Measurements from ENCODE around the gene GPR62.
A peak's percentile ranks its signal among the peaks of the same experiment; 100 is the strongest.
"Not testable (repeated sequence)": the region's sequence is repeated elsewhere in the genome, so short reads cannot be mapped to it uniquely, and the experiment has no call there.

Gene GPR62

DNA sequence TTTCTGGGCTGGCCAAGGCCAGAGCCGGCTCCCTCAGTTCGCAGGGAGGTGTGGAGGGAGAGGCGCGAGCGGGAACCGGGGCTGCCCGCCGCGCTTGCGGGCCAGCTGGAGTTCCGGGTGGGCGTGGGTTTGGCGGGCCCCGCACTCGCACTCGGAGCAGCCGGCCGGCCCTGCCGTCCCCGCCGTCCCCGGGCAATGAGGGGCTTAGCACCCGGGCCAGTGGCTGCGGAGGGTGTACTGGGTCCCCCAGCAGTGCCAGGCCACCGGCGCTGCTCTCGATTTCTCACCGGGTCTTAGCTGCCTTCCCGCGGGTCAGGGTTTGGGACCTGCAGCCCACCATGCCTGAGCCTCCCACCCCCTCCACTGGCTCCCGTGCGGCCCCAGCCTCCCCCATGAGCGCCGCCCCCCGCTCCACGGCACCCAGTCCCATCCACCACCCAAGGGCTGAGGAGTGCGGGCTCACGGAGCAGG lies 35.4 kb downstream of the GPR62 start:
- not testable (repeated sequence) for DNase-seq (ENCODE audit: low read depth in 2 of 2)

DNA sequence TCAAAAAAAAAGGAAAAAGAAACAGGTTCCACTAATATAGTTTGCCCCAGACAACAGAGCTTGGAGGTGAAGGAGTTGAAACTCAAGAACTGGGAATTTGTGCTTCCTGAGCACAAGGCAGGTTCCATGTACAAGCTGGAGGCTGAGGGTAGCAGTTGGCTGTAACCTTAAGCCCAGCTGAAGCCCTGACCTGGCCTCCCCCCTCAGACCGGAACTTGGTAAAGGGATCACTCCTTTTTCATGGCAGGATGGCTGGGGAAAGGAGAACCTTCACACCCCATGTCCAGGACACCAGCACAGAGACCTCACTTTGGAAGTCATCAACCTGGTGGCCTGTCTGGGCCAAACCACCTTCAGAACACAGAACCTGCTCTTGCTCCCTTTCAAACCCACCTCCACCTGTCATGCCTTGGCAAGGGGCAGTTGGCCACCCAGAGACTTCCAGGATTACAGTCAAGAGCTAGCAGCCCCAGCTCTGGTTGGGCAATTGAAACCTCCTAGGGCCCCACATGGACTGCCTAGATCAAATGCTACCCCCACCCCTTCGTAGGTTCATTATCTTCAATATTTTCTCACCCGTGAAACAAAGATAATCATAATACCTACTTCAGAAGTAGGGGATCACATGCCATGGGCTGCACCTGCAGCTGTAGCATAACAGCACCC lies 37.0 kb downstream of the GPR62 start:
- no peak for DNase-seq (ENCODE audit: low read depth in 2 of 2)

DNA sequence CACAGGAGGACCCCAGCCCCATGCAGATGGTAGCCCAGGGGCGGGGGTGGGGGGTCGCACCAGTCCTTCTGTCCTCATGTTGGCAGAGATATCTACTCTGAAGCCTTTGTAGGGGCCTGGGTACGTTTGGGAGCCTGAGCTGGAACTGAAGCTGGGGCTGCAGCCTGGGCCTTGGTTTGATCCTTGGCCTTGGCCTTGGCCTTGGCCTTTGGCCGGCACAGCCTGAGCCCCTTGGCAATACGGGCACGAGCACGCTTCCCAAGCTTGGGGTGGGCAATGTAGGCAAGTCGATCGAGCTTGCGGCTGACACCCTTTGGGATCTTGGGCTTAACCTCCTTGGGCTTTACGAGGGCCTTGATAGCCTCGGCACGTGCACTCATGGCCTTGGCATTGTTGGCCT lies 38.5 kb downstream of the GPR62 start:
- DNase-seq (ENCODE audit: low read depth in 2 of 2), result not testable (repeated sequence)

DNA sequence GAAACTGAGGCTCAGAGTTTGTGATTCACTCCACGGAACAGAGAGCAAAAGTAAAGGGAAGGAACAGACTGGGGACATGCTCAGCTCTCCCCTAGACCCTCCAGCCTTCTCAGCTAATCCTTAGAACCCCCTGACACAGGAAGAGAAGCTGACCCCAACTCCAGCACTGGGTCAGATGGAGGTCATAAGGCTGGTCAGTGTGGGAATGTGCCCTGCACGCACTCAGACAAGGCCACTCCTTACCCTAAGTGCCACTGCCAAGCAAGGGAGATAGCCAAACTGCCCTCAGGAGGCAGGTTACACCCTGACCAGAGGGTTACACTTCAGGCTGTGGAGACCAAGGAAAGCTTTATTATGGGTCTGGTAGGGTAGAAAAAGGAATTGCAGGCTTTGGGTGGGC lies 39.3 kb downstream of the GPR62 start:
- DNase-seq (ENCODE audit: low read depth in 2 of 2), result no peak

DNA sequence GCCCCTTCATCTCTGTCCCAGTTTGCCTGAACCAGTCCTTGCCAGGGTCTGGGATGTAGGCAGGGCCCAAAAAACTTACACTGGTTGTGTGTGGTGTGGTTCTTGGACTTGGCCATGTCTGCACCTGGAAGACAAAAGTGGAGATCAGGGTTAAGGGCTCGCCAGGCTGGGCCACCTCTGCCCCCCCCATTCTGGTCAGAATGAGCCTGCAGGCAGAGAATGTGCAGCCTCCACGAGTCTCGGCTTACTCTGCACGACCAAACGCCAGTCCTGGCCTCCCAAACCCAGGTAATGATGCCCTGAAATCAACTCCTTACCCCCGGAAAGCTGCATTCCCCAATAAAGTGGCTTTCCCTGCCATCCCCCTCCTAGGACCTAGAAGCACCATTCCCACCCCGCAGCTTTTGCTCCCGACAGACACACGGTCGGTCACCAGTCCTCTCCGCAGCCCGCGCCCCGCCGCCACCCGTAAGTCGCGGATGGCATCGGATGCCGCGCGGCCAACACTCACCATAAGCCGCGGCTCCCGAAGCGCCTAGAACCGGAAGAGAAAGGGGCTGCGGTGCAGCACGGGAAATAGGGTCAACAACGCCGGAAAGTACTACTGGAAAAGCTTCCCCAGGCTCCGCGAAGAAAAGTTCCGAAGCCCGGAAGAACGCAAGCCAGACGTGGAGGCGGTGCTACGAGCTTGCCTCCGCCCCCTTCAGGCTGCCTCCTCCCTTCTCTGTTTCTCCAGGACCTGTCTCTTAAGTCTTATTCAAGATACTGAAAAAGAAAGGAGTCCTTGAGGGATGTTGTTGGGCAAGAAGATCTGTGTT lies 40.4 kb downstream of the GPR62 start, which contains the start of gene RPL29:
TSS of gene RPL29 (minus strand) at position 550 of the 818 bp plus-strand sequence. CDS start at position 116, 434 bp downstream.
- DNase-seq (ENCODE audit: low read depth in 2 of 2), result peak; percentile 81 to 85

DNA sequence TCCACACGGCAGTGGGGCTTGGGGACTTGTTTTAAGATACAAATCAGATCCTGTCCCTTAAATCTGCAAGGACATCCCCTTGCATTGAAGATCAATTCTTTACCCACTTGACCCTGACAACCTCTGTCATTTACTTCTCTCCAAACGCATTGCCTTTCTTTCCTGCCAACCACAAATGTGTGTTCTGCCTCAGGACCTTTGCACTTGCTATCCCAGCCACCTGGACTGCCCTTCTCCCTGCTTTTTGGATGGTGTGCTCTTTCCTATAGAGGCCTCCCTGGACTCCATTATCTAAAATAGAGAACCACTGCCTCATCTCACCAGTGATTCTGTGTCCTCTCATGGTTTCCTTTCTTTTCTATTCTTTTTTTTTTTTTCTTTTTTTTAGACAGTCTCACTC lies 42.0 kb downstream of the GPR62 start:
- DNase-seq (ENCODE audit: low read depth in 2 of 2), result no peak

DNA sequence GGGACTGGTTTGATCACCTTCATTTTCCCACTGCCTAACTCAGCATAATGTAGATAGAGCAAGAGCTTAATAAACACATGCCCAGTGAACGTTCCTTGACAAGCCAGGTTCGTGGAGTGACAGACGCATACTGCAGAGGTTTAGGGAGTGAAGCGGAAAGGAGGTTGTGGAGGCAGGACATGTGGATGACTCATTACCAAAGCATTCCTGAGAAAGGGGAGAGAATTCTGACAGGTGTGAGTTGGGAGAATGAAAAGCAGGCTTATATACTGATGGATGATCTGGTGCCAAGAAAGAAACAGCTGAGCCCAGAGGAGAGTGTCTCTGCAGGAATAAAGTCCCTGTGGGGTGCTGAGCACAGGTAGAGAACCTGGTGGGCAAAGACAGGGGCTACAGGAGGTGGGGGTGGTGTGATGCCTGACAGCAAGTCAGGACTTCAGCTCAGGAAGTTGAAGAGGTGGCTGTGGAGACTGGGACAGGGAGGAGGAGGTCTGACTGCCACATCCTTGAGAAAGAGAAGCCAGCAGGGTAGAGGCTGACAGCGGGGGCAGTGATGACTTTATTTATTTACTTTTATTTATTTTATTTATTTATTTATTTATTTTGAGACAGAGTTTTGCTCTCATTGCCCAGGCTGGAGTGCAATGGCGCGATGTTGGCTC lies 42.9 kb downstream of the GPR62 start:
- no peak for DNase-seq (ENCODE audit: low read depth in 2 of 2)

DNA sequence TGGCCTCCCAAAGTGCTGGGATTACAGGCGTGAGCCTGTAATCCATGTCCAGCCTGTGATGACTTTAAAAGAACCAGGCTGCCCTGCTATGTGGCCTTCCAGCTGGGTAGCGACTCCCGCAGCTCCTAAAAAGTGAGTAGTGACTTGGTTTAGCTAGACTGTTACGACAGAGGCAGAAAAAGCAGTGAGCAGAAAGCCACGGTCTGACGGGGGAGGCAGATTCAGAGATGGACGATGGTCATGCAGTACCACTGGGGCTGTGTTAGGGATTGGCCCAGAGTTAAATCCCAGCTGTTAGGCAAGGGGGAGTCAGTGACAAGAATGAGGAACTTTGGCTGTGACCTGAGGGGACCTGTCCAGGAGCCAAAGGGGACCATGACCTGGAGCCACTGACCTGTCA lies 43.6 kb downstream of the GPR62 start:
- no peak for DNase-seq (ENCODE audit: low read depth in 2 of 2)

DNA sequence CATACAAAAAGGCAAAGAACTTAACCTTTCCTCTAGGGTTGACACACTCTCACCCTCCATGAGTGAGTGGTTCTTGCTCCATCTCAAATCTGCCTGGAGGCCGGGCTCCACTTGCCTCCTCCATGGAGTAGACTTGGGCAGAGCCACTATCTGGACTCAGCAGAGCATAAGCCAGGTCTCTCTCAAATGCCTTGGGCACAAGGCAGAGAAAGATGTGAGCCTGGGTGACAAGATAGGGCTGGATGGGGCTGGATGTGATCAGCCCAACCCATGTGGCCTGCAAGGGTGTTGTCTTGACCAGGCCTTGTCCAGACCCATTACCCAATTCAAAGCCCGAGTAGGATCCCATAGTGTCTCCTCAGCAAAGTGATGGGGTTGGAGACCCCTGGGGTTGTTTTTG lies 44.7 kb downstream of the GPR62 start:
- DNase-seq (ENCODE audit: low read depth in 2 of 2), result no peak

DNA sequence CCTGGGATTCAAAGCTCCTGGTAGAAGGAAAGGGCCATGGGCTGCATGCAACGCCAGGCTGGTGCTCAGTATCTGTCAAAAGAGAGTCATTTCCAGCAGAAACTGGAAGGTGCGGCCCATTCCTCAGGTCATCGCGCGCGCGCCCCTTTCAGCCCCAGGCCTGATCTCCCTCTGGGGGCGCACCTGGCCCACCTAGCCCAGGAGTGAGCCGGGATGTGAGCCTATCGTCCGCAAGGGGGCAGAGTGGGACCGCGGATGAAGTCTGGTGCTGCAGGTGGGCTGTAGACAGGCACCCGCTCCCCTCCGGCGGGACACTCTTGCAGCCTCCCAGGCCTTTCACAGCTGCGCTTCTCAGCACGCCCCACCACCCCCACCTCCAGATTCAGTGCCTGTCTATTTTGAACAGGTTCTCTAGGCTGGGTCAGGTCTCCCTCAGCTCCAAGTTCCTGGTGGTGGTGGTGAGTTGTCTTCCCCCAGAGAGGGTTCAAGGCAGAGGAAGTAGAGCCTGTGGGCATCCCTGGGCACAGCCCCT lies 46.3 kb downstream of the GPR62 start:
- DNase-seq (ENCODE audit: low read depth in 2 of 2), result peak; percentile 69

DNA sequence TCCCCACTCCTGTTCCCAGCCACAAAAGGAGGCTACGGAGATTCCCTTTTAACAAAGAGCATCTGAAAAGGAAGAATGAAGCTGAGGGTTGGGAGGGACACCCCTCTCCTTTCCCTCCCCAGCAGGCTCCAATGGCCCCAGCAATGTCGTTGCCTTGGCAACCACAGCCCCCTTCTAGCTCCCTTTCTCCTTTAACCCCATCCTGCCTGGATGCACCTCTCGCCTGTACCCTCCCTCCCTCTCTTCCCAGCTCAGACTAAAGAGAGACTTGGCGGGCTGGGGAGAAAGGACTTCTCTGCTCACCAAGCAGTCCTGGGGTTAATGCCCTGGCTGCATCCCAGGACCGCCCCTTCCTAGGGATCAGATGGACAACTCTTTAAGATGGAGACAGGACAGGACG lies 47.6 kb downstream of the GPR62 start:
- DNase-seq (ENCODE audit: low read depth in 2 of 2), result no peak

DNA sequence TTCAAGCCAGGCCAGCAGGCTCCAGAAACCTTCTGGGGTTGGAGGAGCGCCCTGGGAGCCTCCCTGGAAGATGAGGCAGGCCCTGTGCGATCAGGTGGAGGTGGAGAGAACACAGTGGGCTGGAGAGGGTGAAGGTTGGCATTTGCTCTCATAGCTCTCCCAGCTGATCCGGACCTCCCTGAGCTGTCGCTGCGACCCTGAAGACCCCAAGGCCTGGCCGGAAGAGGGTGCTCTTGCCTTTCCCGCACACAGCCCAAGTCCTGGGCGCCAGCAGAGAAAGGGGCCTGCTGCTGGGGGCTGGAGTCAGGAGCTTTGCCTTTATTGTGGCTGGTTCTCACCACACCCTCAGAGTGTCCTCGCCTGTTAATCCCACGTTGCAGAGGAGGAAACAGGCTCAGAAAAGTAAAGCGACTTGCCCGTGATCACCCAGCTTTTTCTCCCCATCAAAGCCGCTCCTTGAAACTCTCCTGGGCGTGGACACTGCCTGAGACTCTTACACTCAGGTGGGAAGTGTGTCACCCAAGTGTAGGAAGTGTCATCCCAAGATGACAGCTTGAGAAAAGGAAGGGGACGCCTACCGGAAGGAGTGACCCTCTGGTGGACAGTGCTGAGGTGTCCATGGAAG lies 49.1 kb downstream of the GPR62 start:
- DNase-seq (ENCODE audit: low read depth in 2 of 2), result no peak

DNA sequence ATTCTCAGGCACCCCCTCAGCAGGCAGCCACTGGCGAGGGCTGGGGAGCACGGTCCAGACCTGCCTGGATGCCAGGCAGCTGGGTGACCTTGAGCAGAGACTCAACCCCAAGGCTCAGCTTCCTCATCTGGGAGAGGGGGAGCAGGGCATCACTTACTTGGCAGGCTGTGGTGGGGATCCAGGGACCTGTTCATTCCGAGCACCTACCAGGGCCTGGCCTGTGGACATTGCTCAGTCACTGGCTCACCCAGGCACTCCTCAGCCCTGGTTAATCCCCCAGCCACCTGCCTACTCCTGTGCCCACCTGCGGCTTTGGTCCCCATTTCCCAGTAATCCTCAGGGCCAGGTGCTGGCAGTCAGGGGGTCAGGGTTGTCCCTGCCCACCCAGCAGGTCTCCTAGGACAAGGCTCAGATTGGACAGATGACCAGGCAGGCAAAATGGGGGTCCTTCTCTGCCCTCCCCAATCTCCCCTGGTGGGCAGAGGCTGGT lies 49.8 kb downstream of the GPR62 start:
- DNase-seq (ENCODE audit: low read depth in 2 of 2), result no peak

DNA sequence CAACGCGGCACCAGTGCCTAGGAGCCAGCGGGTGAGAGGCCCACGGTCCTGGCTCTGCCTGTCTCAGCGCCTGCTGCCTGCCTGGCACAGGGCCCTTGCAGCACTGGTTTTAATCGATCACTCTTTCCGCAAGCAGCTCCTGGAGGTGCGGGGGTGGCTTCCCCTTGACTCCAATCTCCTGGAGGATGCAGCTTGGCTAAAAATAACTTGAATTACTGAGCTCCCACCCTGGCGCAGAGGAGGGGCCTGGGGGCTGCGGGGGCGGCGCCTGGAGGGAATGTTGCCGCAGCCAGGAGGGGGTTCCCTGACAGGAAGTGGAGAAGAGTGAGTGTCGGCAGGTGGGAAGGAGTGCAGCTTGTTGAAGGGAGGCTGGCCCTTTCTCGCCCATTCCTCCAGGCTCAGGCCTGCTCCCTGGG lies 50.4 kb downstream of the GPR62 start:
- DNase-seq (ENCODE audit: low read depth in 2 of 2), result no peak

DNA sequence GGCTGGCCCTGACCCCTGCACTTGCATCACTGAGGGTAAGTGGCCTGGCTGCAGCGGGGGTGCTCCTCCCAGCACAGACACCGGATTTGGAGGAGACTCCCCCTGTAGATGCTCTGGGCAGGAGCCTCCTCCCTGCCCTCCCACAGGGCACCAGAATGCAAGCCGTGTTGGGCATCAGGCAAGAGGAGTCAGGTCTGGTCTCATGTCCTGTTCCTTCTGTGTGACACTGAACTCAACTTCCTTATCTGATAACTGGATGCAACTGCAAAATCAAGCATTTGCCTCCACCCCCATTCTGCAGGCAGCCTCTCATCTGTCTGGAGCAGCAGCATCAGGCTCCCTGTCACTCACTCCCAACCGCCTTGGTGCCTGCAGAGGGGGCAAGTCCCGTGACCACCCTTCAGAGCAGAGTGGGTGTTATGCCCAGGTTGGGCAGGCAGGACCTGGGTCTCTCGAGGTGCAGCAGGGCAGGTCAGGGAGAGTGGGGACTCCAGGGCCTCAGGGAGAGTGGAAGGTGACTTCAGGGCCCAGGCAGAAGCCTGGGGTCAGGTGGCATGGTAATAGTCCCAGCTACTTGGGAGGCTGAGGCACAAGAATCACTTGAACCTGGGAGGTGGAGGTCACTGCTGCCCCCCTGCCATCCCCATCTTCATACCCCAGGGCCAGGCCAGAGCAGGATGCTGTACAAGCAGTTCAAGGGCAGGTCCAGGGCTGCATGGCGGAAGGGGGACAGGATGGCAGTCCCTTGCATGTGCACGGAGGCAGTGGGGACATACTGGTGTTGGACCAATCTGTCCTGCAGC lies 51.0 kb downstream of the GPR62 start:
- DNase-seq (ENCODE audit: low read depth in 2 of 2), result no peak

DNA sequence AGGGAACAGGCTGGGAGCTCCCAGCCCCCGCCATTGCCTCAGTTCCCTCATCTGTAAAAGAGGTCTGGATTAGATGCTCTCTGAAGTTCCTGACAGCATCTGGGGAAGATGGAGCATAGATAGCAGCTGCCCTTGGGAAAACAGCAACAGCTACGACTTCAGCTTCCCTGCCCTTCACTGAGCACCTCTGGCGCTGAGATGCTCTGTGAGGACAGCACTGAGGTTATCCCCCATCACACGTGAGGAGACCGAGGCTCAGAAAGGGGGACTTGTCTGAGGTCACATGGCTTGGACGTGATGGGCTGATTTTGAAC lies 51.6 kb downstream of the GPR62 start:
- no peak for DNase-seq (ENCODE audit: low read depth in 2 of 2)

Measured in stimulated activated CD4-positive, alpha-beta T cell treated with anti-CD3 and anti-CD28 coated beads, Interleukin-1b, Interleukin-23, amount 100 ng/mL, for 1 hour (primary cell).